ENCODE results near the gene SF1.

SF1 gene

DNA sequence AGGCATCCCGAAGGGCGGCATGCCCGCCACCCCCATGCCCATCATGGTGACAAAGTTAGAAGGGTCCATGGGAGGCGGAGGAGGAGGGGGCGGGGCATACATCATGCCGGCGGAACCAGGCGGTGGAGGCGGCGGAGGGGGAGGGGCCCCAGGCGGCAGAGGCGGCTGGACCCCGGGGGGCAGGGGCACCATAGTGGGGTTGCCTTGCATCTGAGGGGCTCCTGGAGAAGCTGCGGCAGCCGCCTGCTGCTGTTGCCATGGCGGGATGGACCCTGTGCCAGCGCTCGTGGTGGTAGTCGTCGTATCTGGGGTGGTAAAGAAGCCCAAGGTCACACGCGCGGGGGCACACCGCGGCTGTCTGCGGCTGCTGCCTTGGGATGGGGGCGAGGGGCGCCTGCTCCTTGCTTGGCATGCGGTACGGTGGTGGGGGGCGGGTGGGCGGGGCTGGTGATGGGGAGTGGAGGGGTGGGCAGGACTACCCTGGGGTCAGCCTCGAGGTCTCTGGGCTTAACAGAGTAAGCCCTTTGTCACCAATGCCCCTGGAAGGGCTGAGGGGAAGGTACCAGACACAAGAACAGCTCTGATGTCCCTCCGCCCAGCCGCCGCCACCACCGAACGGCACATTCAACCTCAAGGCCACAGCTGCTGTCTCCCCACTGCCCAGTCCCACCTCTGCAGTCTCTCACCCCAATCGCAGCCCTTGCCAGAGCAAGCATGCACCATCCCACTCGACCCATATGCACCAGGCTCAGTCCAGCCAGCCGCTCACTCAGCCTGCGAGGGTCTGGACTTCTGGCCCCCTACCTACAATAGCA, 12.3 kb downstream of the SF1 start:
- no peak overlapping the region for H3K27ac ChIP-seq
- no peak for TF ChIP-seq ZFX (IDR thresholded peaks at IDR 0.05)
- TF ChIP-seq, protein P1, sequence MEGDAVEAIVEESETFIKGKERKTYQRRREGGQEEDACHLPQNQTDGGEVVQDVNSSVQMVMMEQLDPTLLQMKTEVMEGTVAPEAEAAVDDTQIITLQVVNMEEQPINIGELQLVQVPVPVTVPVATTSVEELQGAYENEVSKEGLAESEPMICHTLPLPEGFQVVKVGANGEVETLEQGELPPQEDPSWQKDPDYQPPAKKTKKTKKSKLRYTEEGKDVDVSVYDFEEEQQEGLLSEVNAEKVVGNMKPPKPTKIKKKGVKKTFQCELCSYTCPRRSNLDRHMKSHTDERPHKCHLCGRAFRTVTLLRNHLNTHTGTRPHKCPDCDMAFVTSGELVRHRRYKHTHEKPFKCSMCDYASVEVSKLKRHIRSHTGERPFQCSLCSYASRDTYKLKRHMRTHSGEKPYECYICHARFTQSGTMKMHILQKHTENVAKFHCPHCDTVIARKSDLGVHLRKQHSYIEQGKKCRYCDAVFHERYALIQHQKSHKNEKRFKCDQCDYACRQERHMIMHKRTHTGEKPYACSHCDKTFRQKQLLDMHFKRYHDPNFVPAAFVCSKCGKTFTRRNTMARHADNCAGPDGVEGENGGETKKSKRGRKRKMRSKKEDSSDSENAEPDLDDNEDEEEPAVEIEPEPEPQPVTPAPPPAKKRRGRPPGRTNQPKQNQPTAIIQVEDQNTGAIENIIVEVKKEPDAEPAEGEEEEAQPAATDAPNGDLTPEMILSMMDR (conservative IDR thresholded peaks at IDR 0.05), result no peak

DNA sequence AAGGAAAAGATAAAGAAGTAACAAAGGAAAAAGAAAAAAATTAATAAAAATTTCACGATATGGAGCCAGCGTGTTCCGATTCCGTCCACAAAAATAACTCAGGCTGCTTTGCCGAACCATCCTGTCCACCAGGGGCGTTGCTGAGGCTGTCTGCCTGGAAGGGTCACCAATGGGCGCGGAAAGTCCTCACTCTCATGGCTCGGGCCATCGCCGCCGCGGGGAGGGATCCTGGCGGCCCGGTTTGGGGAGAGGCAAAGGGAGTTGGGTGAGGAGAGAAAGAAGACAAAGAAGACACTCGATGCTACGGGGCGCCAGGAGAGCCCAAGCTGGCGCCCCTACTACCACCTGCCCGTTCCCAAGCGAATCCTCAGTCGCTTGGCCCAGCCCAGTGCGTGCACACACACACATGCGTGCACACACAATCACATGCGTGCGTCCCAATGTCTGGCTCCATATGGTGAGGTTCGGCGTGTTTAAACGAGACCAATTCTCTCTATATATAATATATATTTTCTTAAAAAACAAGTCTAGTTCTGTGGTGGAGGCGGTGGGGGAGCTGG, 13.0 kb downstream of the SF1 start:
- no peak for TF ChIP-seq ZFX (IDR thresholded peaks at IDR 0.05)
- TF ChIP-seq, protein P1 (conservative IDR thresholded peaks at IDR 0.05), result no peak; the same call in 1 of the 2 replicates

GRCh38 chr11:64764753-64765152, 13.6 kb downstream of the SF1 start:
- no peak overlapping the region for H3K27ac ChIP-seq
- TF ChIP-seq ZFX (IDR thresholded peaks at IDR 0.05), result no peak
- TF ChIP-seq, protein P1 (conservative IDR thresholded peaks at IDR 0.05), result no peak

More for the DNA sequence above, 13.0 kb downstream of the SF1 start:
- no peak overlapping the region for H3K27ac ChIP-seq

DNA sequence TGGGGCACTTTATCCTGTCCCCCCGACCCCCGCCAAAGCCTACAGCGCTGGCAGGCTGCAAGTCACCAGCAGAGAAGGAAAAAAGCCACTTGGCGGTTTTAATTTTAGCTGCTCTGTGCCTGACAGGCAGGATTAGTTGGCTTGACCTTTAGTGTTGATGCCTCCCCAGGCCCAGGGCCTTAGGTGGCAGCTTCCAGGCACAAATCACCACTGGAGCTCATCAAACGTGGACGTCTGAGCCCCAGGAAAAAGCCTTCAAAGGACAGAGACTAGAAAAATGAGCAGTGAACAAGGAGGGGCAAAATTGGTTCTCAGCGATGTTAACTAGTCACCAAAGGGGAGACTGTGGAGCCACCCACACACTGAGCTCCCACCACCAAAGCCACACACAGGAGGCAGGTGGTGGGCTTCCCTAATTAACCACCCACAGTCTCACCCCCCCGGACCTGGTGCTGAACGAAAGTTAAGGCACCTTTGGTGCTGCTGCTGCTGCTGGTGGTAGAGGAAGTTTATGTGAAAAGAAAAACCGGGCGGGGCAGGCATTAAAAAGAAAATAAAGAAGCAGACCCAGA, 14.2 kb downstream of the SF1 start:
- no peak overlapping the region for H3K27ac ChIP-seq
- TF ChIP-seq, protein P1 (conservative IDR thresholded peaks at IDR 0.05), result no peak
- TF ChIP-seq ZFX (IDR thresholded peaks at IDR 0.05), result no peak

GRCh38 chr11:64763526-64764039, 14.8 kb downstream of the SF1 start:
- no peak for TF ChIP-seq ZFX (IDR thresholded peaks at IDR 0.05)
- TF ChIP-seq, protein P1 (conservative IDR thresholded peaks at IDR 0.05), result no peak
- no peak overlapping the region for H3K27ac ChIP-seq

GRCh38 chr11:64762674-64763525, 15.4 kb downstream of the SF1 start:
- TF ChIP-seq, protein P1 (conservative IDR thresholded peaks at IDR 0.05), result no peak
- no peak for TF ChIP-seq ZFX (IDR thresholded peaks at IDR 0.05)
- H3K27ac ChIP-seq, result no peak overlapping the region

Data from C4-2B (cell line).